HepG2 (cell line): Measurements from ENCODE around the gene HSD11B2. TPM values are rescaled to one million over a fixed set of nuclear protein-coding genes. Genes with fewer than 3 reads are reported as not detected.

ENCODE experiments used
- AFF4 ChIP-seq: sonication (generic); formaldehyde crosslinking; IDR thresholded peaks from 2 replicates; pipeline ENCODE4 v1.4.0; 2020; ENCODE audit warnings: missing genetic modification reagents
- ARHGAP35 ChIP-seq: sonication (generic); formaldehyde crosslinking; IDR thresholded peaks from 2 replicates; pipeline ENCODE4 v1.9.0; 2022; ENCODE audit warnings: mild to moderate bottlenecking, inconsistent platforms, moderate library complexity, missing genetic modification reagents, borderline replicate concordance
- DNMT3B ChIP-seq: conservative IDR thresholded peaks from 2 replicates; pipeline ENCODE4 v1.6.1; 2016; ENCODE audit warnings: missing biosample characterization, control low read depth
- DRAP1 ChIP-seq: IDR thresholded peaks from 2 replicates; pipeline ENCODE4 v1.6.1; 2016; ENCODE audit warnings: missing genetic modification reagents, missing compliant biosample characterization
- FOXC1 ChIP-seq: sonication (generic); formaldehyde crosslinking; IDR thresholded peaks from 2 replicates; pipeline ENCODE4 v1.8.0; 2022; ENCODE audit warnings: mild to moderate bottlenecking, missing genetic modification reagents, borderline replicate concordance
- MED13 ChIP-seq: sonication (generic); formaldehyde crosslinking; IDR thresholded peaks from 2 replicates; pipeline ENCODE4 v1.5.0; 2020; ENCODE audit warnings: missing genetic modification reagents
- MED8 ChIP-seq: sonication (generic); formaldehyde crosslinking; IDR thresholded peaks from 2 replicates; pipeline ENCODE4 v1.8.1; 2023; ENCODE audit warnings: mild to moderate bottlenecking, missing genetic modification reagents; ENCODE audit not compliant: insufficient replicate concordance
- MIER3 ChIP-seq: IDR thresholded peaks from 2 replicates; pipeline ENCODE4 v1.6.1; 2016; ENCODE audit warnings: missing compliant biosample characterization, borderline replicate concordance
- MYPOP ChIP-seq: sonication (generic); formaldehyde crosslinking; IDR thresholded peaks from 2 replicates; pipeline ENCODE4 v1.8.1; 2023; ENCODE audit warnings: mild to moderate bottlenecking, moderate library complexity, missing genetic modification reagents
- PCBP1 ChIP-seq: fragments of 200-400 bp; formaldehyde crosslinking; IDR thresholded peaks from 2 replicates; pipeline ENCODE4 v1.6.1; 2017; ENCODE audit warnings: mild to moderate bottlenecking, low read depth, low read length, borderline replicate concordance
- PPARG ChIP-seq: conservative IDR thresholded peaks from 2 replicates; pipeline ENCODE4 v1.6.1; 2016; ENCODE audit warnings: missing biosample characterization, missing genetic modification reagents
- RNF219 ChIP-seq: sonication (generic); formaldehyde crosslinking; IDR thresholded peaks from 2 replicates; pipeline ENCODE4 v1.5.0; 2020; ENCODE audit warnings: mild to moderate bottlenecking, missing genetic modification reagents
- THRA ChIP-seq: sonication (generic); formaldehyde crosslinking; IDR thresholded peaks from 2 replicates; pipeline ENCODE4 v1.4.0; 2020; ENCODE audit warnings: missing genetic modification reagents, borderline replicate concordance
- ZBTB39 ChIP-seq: sonication (generic); formaldehyde crosslinking; IDR thresholded peaks from 2 replicates; pipeline ENCODE4 v1.5.0; 2020; ENCODE audit warnings: missing genetic modification reagents
- ZNF704 ChIP-seq: sonication (generic); formaldehyde crosslinking; IDR thresholded peaks from 2 replicates; pipeline ENCODE4 v1.8.1; 2023; ENCODE audit warnings: mild to moderate bottlenecking, inconsistent platforms, moderate library complexity, missing genetic modification reagents, borderline replicate concordance
- polyA plus RNA-seq, 8 experiments: library from polyadenylated mRNA; depleted of rRNA in 3 of 8; stranded (reverse) in 7 of 8; unstranded in 1 of 8; fragments of >200 nt; fragmentation: Illumina TruSeq in 4 of 8; extraction: Trizol in 4 of 8; gene quantifications; 2 replicates each; pipeline versions ENCODE4 v1.2.1 to v1.2.3, GENCODE V29; 2011 to 2016; ENCODE audit warnings: low read depth in 4 of 8, missing spikeins in 1 of 8, mixed read lengths in 1 of 8; ENCODE audit not compliant: insufficient read depth in 1 of 8
- total RNA-seq, 5 experiments: library from RNA; depleted of rRNA; stranded (reverse); fragments of >200 nt; fragmentation: Illumina TruSeq; extraction: Trizol; gene quantifications; 2 replicates each; pipeline ENCODE4 v1.2.3, GENCODE V29; 2016; ENCODE audit warnings: low read depth in 1 of 5

The HSD11B2 gene
- total and polyA plus RNA-seq, 2 of the 13 experiments (the other 11 are each of a cell fraction or from before 2014, with no cell fraction given) = 8.9 to 13.6 TPM

GRCh38 chr16:67480833-67481560 is 50.1 kb downstream of the HSD11B2 start, which contains the start of gene ATP6V0D1 (continued):
- no peak for TF ChIP-seq AFF4
- TF ChIP-seq RNF219 = no peak; the same call in 1 of the 2 replicates
- TF ChIP-seq PCBP1 = peak; percentile 33
- TF ChIP-seq ARHGAP35 (CRISPR knock-in tag) = peak; percentile 80; the same call in 1 of the 2 replicates
- peak; percentile 88; the same call in 1 of the 2 replicates for TF ChIP-seq MIER3 (CRISPR knock-in tag)
- TF ChIP-seq MED13 = no peak
- TF ChIP-seq FOXC1 (CRISPR knock-in tag) = peak; percentile 78
- TF ChIP-seq THRA (CRISPR knock-in tag) = peak; percentile 91
- peak; percentile 66; the same call in 1 of the 2 replicates for TF ChIP-seq ZBTB39
- no peak for TF ChIP-seq DNMT3B (CRISPR knock-in tag)
- TF ChIP-seq MED8 (CRISPR knock-in tag) = peak; percentile 58
- TF ChIP-seq MYPOP (CRISPR knock-in tag) = peak; percentile 69
- peak; percentile 68; the same call in 1 of the 2 replicates for TF ChIP-seq ZNF704 (CRISPR knock-in tag)
- TF ChIP-seq PPARG (CRISPR knock-in tag) = peak; percentile 83
- TF ChIP-seq DRAP1 (CRISPR knock-in tag) = peak; percentile 77
